Spleen (tissue), 7 donors: Measurements from ENCODE around the gene SMIM1.

Source experiments
- CTCF ChIP-seq, 11 experiments: fragments of 200-600 bp in 7 of 11; fragments of 450-650 bp in 4 of 11; sonication (generic) in 4 of 11; IDR thresholded peaks in 8 of 11; conservative IDR thresholded peaks in 3 of 11; 1 replicate in 7 of 11; 2 replicates in 4 of 11; pipeline versions ENCODE4 v1.4.0 to v1.8.0; 2016 to 2021; ENCODE audit warnings: antibody characterized with exemption in 11 of 11, inconsistent platforms in 4 of 11, mild to moderate bottlenecking in 1 of 11
- POLR2A ChIP-seq, 3 donors: fragments of 450-650 bp; IDR thresholded peaks; one replicate each; pipeline ENCODE4 v1.5.1; 2017; ENCODE audit warnings: antibody characterized with exemption in 3 of 3, mild to moderate bottlenecking in 1 of 3
- donor health status: DM: no; HTN: no; CAD: no; lungs with moderate emphysema.
- donor health status: DM: no; HTN: no; CAD: no.
- donor health status: DM: no; HTN: no; CAD: no.

DNA sequence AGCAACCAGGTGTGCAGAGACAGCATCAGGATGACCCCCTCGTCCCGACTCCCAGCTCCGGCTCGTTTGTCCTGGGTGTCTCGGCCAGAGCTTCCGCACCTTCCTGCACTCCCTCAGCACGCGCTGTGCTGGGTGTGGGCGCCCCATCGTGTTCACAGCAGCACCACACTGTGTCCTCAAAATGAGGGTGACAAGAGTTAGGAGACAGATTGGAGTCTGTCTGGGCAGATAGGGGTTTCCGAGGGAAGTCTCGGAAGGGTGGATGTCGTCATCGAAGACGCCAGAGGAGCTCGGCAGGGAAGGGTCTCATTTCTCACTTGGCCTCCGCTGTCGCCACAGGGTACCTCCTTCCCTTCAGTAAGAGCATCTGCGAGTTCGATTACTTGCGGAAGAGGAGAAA, 16.2 kb upstream of the SMIM1 start:
- TF ChIP-seq CTCF (IDR thresholded peaks at IDR 0.05 in 8 of 11, conservative IDR thresholded peaks at IDR 0.05 in 3 of 11) (no peak), POLR2A (IDR thresholded peaks at IDR 0.05) (no peak)
